Skin epidermis (tissue), 12 donors: ENCODE results near the gene HGF.

Experiments
- H3K27ac ChIP-seq, 21 experiments: fragments of 200-600 bp; sonication (generic) in 11 of 21; one replicate each; pipeline ENCODE4 v1.5.0; 2020; ENCODE audit warnings: mild to moderate bottlenecking in 3 of 21, inconsistent platforms in 2 of 21, moderate library complexity in 2 of 21
- H3K4me3 ChIP-seq, 7 experiments: fragments of 200-600 bp; sonication (generic) in 2 of 7; one replicate each; pipeline ENCODE4 v1.5.0; 2020; ENCODE audit warnings: inconsistent platforms in 2 of 7, mild to moderate bottlenecking in 2 of 7, moderate library complexity in 1 of 7

HGF gene

DNA sequence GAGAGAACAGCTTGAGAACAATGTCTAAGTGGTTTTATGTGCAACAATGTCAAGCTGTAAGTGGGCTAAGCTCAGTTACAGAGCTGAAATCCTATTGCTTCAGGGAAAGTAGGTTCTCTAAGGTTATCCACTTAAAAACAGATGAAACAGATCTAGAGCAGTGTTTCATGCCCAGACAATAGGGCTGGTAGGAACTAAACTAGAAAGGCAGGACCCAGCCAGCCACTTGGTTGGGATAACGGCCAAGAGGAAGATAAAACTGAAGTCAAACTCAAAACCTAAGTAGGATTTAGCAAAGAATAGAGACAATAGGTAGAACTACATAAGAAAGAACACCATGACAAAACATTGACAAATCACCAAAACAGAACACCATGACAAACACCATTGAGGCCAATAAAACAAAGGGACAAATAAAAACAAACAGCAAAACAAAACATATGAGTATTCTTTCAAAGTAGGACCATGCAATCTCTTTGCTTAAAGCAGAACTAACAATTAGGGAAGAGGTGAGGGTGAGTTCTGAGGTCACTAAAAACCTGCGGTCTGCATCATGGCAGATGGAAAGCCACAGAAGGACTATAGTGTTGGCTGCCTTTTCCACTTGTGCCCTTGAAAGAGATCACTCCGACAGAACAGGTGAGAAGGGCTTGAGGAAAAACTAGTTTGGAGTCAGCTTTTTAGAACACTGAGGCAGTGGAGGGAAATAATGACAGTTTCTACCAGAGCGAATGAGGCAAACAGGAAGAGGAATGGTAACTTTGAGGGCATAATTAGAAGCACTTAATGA lies 81.0 kb downstream of the HGF start:
- H3K4me3 ChIP-seq = no peak overlapping the region
- H3K27ac ChIP-seq = no peak overlapping the region

DNA sequence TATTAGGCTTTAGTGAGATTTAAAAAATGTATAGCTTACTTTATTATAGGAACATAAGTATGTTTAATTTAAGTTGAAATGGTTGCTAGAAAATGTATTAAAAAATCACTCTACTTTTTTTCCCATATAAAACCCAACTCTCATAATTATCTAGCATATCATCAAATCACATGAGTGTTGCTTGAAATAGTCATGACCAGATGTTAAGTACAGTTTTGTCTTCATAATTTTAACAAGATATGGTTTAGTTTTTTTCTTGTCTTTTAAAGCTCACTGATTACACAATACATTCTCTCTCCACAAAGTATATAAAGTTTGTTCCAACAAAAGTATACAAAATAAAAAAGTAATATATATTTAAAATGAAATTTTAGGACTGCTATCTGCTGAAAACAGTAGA lies 82.8 kb downstream of the HGF start:
- Histone ChIP-seq H3K4me3 (no peak overlapping the region), H3K27ac (no peak overlapping the region)

- no peak overlapping the region for H3K4me3 ChIP-seq
- H3K27ac ChIP-seq = no peak overlapping the region
These were observed 84.5 kb downstream of the HGF start for GRCh38 chr7:81685270-81685868.

DNA sequence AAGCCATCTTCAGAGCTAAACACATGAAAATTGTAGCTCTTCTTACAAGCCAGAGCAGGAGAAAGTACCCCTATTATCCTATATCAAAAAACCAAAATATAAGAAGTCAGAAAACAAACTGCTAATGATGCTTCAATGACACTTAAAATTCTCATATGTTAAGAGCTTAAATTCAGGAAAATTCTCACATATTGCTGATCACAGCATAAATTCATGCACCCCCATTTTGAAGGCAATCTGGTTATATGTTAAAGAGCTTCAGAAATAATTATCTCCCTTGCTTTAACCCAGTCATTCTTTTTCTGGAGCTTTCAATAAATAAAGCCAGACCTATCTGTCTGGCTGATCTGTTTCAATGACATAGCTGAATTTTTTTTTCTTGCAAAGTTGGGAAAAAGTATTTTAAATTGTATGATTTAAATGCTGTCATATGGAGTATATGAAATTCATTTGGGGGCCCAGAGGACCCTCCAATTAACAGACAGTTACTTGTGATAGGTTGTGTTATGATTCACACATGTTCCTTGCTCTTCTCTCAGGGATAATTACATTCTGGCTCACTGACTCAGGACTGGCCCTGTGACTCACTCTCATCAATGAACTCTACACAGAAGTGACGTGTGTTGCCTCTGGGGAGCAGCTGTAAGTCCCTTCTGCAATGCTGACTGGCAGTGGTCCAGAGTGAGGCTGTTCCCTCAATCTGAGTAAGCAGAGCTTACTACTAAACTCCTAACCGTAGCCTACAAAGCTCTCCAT lies 85.2 kb downstream of the HGF start:
- Histone ChIP-seq H3K4me3 (no peak overlapping the region), H3K27ac (peak overlapping the region in 2 of 21 experiments; percentile 2 to 9)

- Histone ChIP-seq H3K4me3 (no peak overlapping the region), H3K27ac (peak overlapping the region in 1 of 21 experiments; percentile 2)
These were observed 85.8 kb downstream of the HGF start for GRCh38 chr7:81684033-81684432.

DNA sequence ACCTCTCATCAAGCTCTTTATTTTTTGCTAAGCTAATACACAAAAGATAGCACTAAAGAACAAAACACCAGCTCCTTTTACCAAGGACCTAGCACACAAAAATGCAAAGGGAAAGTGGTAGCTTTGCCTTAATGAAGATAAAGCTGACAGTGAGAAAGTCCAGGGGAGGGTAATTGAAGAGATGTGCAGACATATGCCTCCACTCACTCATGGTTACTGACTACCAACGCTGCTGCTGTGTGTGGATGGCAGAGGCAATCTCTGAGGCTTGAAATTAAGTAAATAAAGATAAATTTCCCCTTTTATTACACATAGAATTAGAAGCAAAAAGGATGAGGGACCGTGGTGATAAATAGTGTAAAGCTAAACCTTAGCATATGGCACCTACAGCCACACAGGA lies 87.0 kb downstream of the HGF start:
- Histone ChIP-seq H3K27ac (no peak overlapping the region), H3K4me3 (no peak overlapping the region)

DNA sequence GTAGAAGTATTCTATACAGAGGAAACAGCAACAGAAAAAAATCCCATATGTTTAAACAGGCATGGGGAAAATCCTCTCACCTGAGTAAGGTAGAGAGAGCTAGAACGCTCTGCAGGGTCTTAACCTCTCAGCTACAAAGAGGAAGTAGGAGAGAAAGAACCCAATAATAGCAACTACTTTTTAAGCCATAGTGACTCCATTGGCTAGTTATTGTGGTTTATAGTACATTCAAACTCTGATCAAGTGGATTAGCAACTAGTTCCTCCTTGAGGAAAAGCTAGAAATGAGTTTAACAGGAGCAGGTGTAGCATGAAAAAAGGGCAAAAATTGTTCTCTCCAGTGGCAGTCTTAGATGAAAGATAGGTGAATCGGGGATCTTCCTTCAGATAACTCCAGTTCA lies 89.7 kb downstream of the HGF start:
- Histone ChIP-seq H3K4me3 (no peak overlapping the region), H3K27ac (no peak overlapping the region)

DNA sequence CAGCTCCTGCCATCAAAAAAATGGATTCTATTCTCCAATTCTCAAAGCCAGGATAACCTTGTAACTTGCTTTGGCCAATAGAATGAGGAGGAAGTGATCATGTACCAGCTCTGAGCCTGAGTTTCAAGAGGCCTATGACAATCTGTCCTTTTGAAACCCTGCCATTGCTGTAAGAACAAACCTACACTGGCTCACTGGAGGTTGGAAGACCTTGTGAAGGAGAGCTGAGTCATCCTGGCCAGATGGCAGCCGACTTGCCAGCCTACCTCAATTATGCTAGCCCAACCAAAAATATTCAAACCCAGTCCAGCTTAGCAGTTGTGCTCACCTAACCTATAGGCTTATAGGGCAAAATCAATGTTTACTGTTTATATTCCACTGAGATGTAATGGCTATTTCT lies 93.0 kb downstream of the HGF start:
- Histone ChIP-seq H3K27ac (no peak overlapping the region), H3K4me3 (no peak overlapping the region)

DNA sequence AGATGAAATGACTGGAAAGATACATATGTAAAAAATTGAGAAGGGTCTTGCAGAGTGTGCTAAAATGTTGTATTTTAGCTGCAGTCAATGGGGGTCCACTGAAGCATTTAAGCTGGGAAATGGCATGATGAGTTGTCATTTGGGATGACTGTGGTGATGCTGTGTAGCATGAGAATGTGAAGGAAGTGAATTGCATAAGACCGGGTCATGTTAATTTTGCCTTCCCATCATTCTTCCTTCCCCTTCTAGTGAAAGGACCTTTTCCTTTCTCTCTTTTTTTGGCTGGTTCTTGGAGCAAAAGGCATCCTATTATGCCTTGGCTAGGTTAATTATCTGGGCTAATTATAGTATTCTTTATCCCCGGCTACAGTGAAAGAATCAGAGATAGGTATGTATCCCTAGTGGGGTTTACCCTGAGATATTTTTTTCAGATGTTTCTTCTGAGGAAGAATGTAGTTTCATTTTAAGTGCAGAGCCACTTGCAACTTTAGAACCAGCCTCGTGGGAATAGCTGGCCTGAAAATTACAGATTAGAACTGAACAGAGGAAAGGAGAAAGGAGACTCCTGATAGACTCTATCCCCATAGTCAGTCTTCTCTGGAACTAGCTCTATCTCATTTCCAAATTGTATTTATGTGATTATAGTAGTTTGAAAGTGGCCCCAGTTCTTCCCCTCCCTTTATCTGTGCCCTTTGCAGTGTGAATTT lies 93.6 kb downstream of the HGF start:
- Histone ChIP-seq H3K27ac (no peak overlapping the region), H3K4me3 (no peak overlapping the region)

GRCh38 chr7:81674431-81674830 lies 95.4 kb downstream of the HGF start:
- no peak overlapping the region for H3K27ac ChIP-seq
- H3K4me3 ChIP-seq = no peak overlapping the region

DNA sequence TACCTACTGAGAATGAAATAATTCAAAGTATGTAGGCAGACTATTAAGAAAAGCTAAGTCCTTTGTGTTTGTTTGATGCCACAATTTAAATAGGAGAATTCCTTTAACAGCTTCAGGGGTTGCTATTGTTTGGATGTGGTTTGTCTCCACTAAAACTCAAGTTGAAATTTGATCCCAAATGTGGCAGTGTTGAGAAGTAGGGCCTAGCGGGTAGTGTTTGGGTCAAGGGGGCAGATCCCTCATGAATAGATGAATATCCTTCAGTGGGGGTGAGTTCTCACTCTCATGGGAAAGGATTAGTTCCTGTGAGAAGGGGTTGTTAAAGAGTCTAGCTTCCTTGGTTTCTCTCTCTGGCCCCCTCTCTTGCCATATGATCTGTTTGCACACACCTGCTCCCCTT lies 97.0 kb downstream of the HGF start:
- Histone ChIP-seq H3K27ac (no peak overlapping the region), H3K4me3 (no peak overlapping the region)

- Histone ChIP-seq H3K4me3 (no peak overlapping the region), H3K27ac (no peak overlapping the region)
These were observed 100.3 kb downstream of the HGF start for GRCh38 chr7:81669476-81670105.

DNA sequence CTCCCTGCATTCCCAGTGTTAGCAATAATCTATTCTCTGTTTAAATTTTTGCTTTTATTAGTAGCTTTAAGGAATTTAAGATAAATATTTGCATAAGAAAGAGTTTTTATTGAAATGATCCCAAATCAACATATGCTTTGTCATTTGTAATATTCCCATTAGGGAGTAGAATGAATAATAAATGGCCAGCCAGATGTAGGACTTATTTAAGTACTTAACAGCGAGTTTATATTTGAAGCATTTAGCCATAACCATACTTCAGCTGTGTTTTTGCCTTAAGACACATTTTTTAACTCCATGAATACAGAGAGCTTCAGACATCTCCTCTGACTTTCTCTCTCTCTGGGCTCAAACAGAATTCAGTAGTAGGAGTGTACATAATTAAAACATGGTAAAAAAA lies 103.6 kb downstream of the HGF start:
- H3K4me3 ChIP-seq = no peak overlapping the region
- no peak overlapping the region for H3K27ac ChIP-seq

GRCh38 chr7:81665236-81665635 lies 104.6 kb downstream of the HGF start:
- no peak overlapping the region for H3K27ac ChIP-seq
- H3K4me3 ChIP-seq = no peak overlapping the region

DNA sequence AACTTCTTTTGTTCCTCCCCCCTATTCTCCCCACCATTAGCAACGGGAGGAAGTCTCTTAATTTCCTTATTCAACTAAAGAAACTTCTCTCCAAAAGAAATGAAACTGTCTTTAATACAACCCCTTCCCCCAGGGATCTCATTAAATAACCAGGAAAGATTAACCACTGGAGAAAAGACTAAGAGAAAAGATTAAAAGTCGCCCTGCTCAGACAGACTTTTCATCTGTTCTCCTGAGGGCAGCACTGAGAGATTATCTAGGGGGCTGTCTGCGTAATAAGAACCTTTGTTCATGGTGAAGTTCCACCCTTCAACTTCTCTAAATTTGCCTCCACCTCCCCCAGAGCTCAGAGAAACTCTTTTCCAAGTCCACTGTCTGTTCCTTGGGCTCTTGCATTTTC lies 105.5 kb downstream of the HGF start:
- no peak overlapping the region for H3K27ac ChIP-seq

DNA sequence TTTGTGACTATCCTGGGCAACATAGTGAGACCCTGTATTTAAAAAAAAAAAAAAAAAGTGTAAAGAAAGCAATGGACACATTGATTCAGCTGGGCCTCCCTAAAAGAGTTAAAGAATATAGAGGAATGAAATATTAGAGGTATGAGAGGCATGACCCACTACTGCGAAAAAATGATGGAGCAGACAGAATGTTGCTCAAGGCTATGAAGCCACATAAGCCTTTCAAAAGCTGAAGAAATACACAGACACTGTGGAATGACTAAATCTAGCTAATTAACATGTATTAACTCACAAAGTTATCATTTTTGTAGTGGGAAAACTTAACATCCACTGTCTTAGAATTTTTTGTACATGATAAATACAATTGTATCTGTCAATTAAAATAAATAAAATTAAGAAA lies 107.3 kb downstream of the HGF start:
- Histone ChIP-seq H3K4me3 (no peak overlapping the region), H3K27ac (no peak overlapping the region)

More for the DNA sequence above, 105.5 kb downstream of the HGF start:
- H3K4me3 ChIP-seq = no peak overlapping the region

DNA sequence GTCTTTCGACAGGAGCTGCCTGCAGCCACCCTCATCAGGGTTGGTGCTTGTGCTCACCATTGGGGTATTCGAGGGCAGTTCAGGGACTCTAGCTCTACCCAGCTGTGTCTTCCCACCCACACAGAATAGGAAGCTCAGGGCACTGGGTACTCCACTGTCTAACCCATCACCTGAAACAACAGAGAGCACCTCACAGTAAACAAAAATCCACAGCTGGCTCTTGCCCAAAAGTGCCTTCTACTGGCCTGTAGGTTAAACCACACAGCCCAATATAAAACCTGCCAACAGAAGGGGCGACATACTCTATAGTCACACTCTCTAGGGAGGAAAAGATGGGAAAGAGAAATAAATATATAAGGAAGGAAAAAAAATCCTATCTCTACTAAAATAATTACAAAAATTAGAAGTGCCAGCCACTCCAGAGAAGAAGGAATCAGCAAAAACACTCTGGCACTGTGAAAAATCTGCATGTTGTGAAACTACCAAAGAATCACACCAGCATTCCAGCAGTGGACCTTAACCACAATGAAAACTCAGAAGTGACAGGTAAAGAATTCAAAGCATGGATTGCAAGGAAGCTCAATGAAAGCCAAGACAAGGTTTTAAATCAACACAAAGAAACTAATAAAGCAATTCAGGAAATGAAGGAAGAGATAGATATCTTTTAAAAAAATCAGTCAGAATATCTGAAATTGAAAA lies 110.0 kb downstream of the HGF start:
- no peak overlapping the region for H3K4me3 ChIP-seq
- no peak overlapping the region for H3K27ac ChIP-seq

DNA sequence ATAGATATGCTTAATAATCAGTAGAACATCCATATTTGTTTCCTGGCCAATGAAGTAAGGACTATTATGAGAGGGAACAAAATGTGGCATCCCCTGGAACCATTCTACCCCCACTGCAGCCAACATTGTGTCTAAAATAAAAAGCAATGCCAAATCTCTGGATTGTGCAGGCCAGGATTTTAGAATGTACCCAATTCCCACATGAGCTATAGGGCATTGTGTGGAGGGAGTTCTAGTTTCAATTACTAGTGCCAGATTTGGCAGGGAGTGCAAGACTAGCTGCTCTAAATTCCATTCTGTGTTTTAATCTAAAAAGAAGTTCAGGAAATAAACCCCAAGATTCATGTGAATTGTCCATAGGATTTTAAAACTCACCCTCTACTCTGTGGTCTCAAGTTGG lies 112.3 kb downstream of the HGF start:
- H3K4me3 ChIP-seq = no peak overlapping the region
- no peak overlapping the region for H3K27ac ChIP-seq

GRCh38 chr7:81655271-81655670 lies 114.6 kb downstream of the HGF start:
- H3K27ac ChIP-seq = no peak overlapping the region
- H3K4me3 ChIP-seq = no peak overlapping the region
